Spleen (tissue), 11 donors: ENCODE data around the gene SYNCRIP. TPM values are rescaled to one million over a fixed set of nuclear protein-coding genes. Genes with fewer than 3 reads are reported as not detected.
"Not testable (repeated sequence)": the region's sequence is repeated elsewhere in the genome, so short reads cannot be mapped to it uniquely, and the experiment has no call there.

Experiments
- DNase-seq: peaks from one replicate; pipeline ENCODE4 v3.0.0-alpha.2; 2020
- H3K27ac ChIP-seq, 8 donors: fragments of 200-600 bp; sonication (generic) in 7 of 8; 1 replicate in 4 of 8; 2 replicates in 4 of 8; pipeline versions ENCODE4 v1.5.0 to v1.8.0; 2016 to 2021; ENCODE audit warnings: inconsistent platforms in 4 of 8, mild to moderate bottlenecking in 4 of 8, moderate library complexity in 1 of 8
- H3K27me3 ChIP-seq, 7 donors: fragments of 200-600 bp; sonication (generic) in 6 of 7; replicated peaks in 1 of 7; 1 replicate in 4 of 7; 2 replicates in 3 of 7; pipeline versions ENCODE4 v1.5.0 to v1.8.0; 2016 to 2021; ENCODE audit warnings: inconsistent platforms in 3 of 7, mild to moderate bottlenecking in 1 of 7
- H3K36me3 ChIP-seq, 6 donors: fragments of 200-600 bp; sonication (generic) in 5 of 6; 1 replicate in 4 of 6; 2 replicates in 2 of 6; pipeline versions ENCODE4 v1.5.0 to v1.8.0; 2016 to 2021; ENCODE audit warnings: inconsistent platforms in 2 of 6
- H3K4me1 ChIP-seq, 6 donors: fragments of 200-600 bp; sonication (generic) in 5 of 6; 1 replicate in 3 of 6; 2 replicates in 3 of 6; pipeline versions ENCODE4 v1.5.0 to v1.8.0; 2016 to 2021; ENCODE audit warnings: inconsistent platforms in 3 of 6
- H3K4me3 ChIP-seq, 8 donors: fragments of 200-600 bp; sonication (generic) in 7 of 8; 1 replicate in 4 of 8; 2 replicates in 4 of 8; pipeline versions ENCODE4 v1.5.0 to v1.8.0; 2016 to 2021; ENCODE audit warnings: inconsistent platforms in 4 of 8, mild to moderate bottlenecking in 4 of 8, moderate library complexity in 2 of 8
- H3K9me3 ChIP-seq, 8 donors: fragments of 200-600 bp; sonication (generic) in 7 of 8; 1 replicate in 4 of 8; 2 replicates in 4 of 8; pipeline versions ENCODE4 v1.5.0 to v1.8.0; 2016 to 2021; ENCODE audit warnings: inconsistent platforms in 4 of 8
- CTCF ChIP-seq, 11 experiments: fragments of 200-600 bp in 7 of 11; fragments of 450-650 bp in 4 of 11; sonication (generic) in 4 of 11; IDR thresholded peaks in 8 of 11; conservative IDR thresholded peaks in 3 of 11; 1 replicate in 7 of 11; 2 replicates in 4 of 11; pipeline versions ENCODE4 v1.4.0 to v1.8.0; 2016 to 2021; ENCODE audit warnings: antibody characterized with exemption in 11 of 11, inconsistent platforms in 4 of 11, mild to moderate bottlenecking in 1 of 11
- POLR2A ChIP-seq, 3 donors: fragments of 450-650 bp; IDR thresholded peaks; one replicate each; pipeline ENCODE4 v1.5.1; 2017; ENCODE audit warnings: antibody characterized with exemption in 3 of 3, mild to moderate bottlenecking in 1 of 3
- POLR2AphosphoS5 ChIP-seq, 3 donors: sonication (generic); formaldehyde crosslinking; IDR thresholded peaks; one replicate each; pipeline ENCODE4 v1.5.1; 2017; ENCODE audit warnings: antibody characterized with exemption in 3 of 3
- WGBS, 5 donors: extraction: QIAGEN DNeasy Blood & Tissue Kit in 3 of 5; methylation state at CpG; one replicate each; pipeline versions ENCODE4 v1.1.5 to v1.1.7; 2013 to 2018; 5-methylcytosine and 5-hydroxymethylcytosine counted together
- intact Hi-C: fragments of 100-400 bp; cut with DNase I; formaldehyde crosslinking; loops from one replicate; pipeline ENCODE4 v1.15.0; 2023; ENCODE audit warnings: low total_unique reads
- polyA plus RNA-seq, 3 donors: library from polyadenylated mRNA; stranded (reverse); fragments of 200-250 nt; gene quantifications; one replicate each; pipeline ENCODE4 v1.2.1, GENCODE V29; 2013
- total RNA-seq, 7 donors: library from RNA; depleted of rRNA in 3 of 7; stranded (reverse); fragments of >200 nt in 3 of 7; fragmentation: NEBNext Ultra II Directional in 4 of 7; extraction: Animal tissue kit (Norgen Biotek cat#: 25700) in 4 of 7; gene quantifications; one replicate each; pipeline versions ENCODE4 v1.1.0 to v1.2.1, GENCODE V29; 2016 to 2021
- donor health status: healthy with polysubstance abuse.
- donor health status: DM: no; HTN: no; CAD: no; lungs with moderate emphysema.
- donor health status: DM: no; HTN: no; CAD: no.
- donor health status: Bipolar disorder and iron deficiency.
- donor health status: healthy.
- donor health status: DM: no; HTN: no; CAD: no.
- donor health status: DM: yes; HTN: yes; CAD: no.

The SYNCRIP gene
- total and polyA plus RNA-seq, 10 donors = 21.2 to 92.1 (median 69.2) TPM

GRCh38 chr6:85632164-85632942 lies 10.3 kb downstream of the SYNCRIP start:
- no peak for TF ChIP-seq POLR2AphosphoS5 (IDR thresholded peaks at IDR 0.05)
- TF ChIP-seq POLR2A (IDR thresholded peaks at IDR 0.05) = no peak
- no peak for TF ChIP-seq CTCF (IDR thresholded peaks at IDR 0.05 in 8 of 11, conservative IDR thresholded peaks at IDR 0.05 in 3 of 11)
- WGBS, 5 donors = 88 to 99% (median 96%) methylated on average over 6 of the region's 6 CpGs
- no peak for DNase-seq
- Histone ChIP-seq H3K36me3 (peaks cover 0 to 100% (median 87%) of the 10 kb centered on the region in 6 donors), H3K4me3 (no peak overlapping the region), H3K4me1 (peaks cover 2 to 92% (median 5%) of the 10 kb centered on the region in 6 donors), H3K27ac (no peak overlapping the region), H3K27me3 (no peaks in the 10 kb centered on the region), H3K9me3 (no peaks in the 10 kb centered on the region)
- intact Hi-C loops = no loop called here

- H3K27me3 ChIP-seq, intact Hi-C loops, DNase-seq, H3K4me3 ChIP-seq, H3K27ac ChIP-seq, H3K9me3 ChIP-seq: not testable (repeated sequence)
- H3K4me1 ChIP-seq = peaks cover 0 to 91% (median 8%) of the 10 kb centered on the region in 6 donors
- peaks cover 0 to 100% (median 83%) of the 10 kb centered on the region in 6 donors for H3K36me3 ChIP-seq
- TF ChIP-seq POLR2AphosphoS5 (IDR thresholded peaks at IDR 0.05) = peak in 1 of 3 donors; percentile 9
- WGBS, 5 donors = 84 to 96% (median 94%) methylated on average over 5 of the region's 5 CpGs
Measured at GRCh38 chr6:85631117-85631516, 11.6 kb downstream of the SYNCRIP start.

GRCh38 chr6:85628353-85628752 lies 14.3 kb downstream of the SYNCRIP start:
- WGBS, 5 donors = 85 to 95% (median 88%) methylated on average over 1 of the region's 1 CpG
- DNase-seq = no peak
- Histone ChIP-seq H3K4me1 (peaks cover 0 to 90% (median 18%) of the 10 kb centered on the region in 6 donors), H3K4me3 (no peak overlapping the region), H3K36me3 (peaks cover 0 to 99% (median 68%) of the 10 kb centered on the region in 6 donors), H3K9me3 (no peaks in the 10 kb centered on the region), H3K27me3 (no peaks in the 10 kb centered on the region), H3K27ac (no peak overlapping the region)
- intact Hi-C loops = no loop called here
- TF ChIP-seq POLR2AphosphoS5 (IDR thresholded peaks at IDR 0.05) = no peak
- no peak for TF ChIP-seq POLR2A (IDR thresholded peaks at IDR 0.05)
- TF ChIP-seq CTCF (IDR thresholded peaks at IDR 0.05 in 8 of 11, conservative IDR thresholded peaks at IDR 0.05 in 3 of 11) = no peak

GRCh38 chr6:85620308-85620707 lies 22.4 kb downstream of the SYNCRIP start:
- Histone ChIP-seq H3K27ac (no peak overlapping the region), H3K9me3 (no peaks in the 10 kb centered on the region), H3K27me3 (no peaks in the 10 kb centered on the region), H3K4me3 (no peak overlapping the region), H3K36me3 (peaks cover 2 to 99% (median 81%) of the 10 kb centered on the region in 6 donors), H3K4me1 (peaks cover 0 to 18% (median 5%) of the 10 kb centered on the region in 6 donors)
- WGBS, 5 donors = 81 to 92% (median 87%) methylated on average over 2 of the region's 2 CpGs
- intact Hi-C loops = no loop called here
- no peak for DNase-seq
- TF ChIP-seq CTCF (IDR thresholded peaks at IDR 0.05 in 8 of 11, conservative IDR thresholded peaks at IDR 0.05 in 3 of 11) = no peak
- no peak for TF ChIP-seq POLR2AphosphoS5 (IDR thresholded peaks at IDR 0.05)
- no peak for TF ChIP-seq POLR2A (IDR thresholded peaks at IDR 0.05)
